Measurements from ENCODE around the gene ARHGEF16.

DNA sequence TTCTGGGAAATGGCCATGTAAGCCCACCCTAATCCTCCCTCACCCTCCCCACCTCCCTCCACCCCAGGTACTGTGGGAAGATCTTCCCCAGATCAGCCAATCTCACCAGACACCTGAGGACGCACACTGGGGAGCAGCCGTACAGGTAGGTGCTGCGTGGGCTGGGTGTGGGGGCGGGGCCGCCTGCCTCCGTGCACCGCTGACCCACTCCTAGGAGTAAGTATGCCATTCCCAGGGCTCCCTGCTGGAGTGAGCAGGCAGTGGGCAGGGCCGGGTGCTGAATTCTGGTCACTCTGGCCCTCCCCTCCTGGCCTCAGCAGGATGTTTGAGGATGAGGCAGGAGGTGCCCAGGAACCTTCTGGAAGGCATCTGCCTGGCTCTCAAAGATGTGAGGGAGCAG lies 35.9 kb upstream of the ARHGEF16 start:
- TF ChIP-seq, protein P1, sequence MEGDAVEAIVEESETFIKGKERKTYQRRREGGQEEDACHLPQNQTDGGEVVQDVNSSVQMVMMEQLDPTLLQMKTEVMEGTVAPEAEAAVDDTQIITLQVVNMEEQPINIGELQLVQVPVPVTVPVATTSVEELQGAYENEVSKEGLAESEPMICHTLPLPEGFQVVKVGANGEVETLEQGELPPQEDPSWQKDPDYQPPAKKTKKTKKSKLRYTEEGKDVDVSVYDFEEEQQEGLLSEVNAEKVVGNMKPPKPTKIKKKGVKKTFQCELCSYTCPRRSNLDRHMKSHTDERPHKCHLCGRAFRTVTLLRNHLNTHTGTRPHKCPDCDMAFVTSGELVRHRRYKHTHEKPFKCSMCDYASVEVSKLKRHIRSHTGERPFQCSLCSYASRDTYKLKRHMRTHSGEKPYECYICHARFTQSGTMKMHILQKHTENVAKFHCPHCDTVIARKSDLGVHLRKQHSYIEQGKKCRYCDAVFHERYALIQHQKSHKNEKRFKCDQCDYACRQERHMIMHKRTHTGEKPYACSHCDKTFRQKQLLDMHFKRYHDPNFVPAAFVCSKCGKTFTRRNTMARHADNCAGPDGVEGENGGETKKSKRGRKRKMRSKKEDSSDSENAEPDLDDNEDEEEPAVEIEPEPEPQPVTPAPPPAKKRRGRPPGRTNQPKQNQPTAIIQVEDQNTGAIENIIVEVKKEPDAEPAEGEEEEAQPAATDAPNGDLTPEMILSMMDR (conservative IDR thresholded peaks at IDR 0.05): no peak
- TF ChIP-seq EZH2 (IDR thresholded peaks at IDR 0.05; ENCODE audit: low read depth): no peak

Data from PC-9 (cell line).